HEK293T (cell line): ENCODE measurements around the gene MEF2A.

Experiments used
- FOXK2 ChIP-seq: fragments of 450-650 bp; IDR thresholded peaks from 2 replicates; pipeline ENCODE4 v1.6.1; 2016; ENCODE audit warnings: mild to moderate bottlenecking
- FOXM1 ChIP-seq: fragments of 450-650 bp; IDR thresholded peaks from 2 replicates; pipeline ENCODE4 v1.6.1; 2017; ENCODE audit warnings: mild to moderate bottlenecking, borderline replicate concordance
- L3MBTL2 ChIP-seq: fragments of 450-650 bp; conservative IDR thresholded peaks from 2 replicates; pipeline ENCODE4 v1.6.1; 2016; ENCODE audit warnings: mild to moderate bottlenecking
- PKNOX1 ChIP-seq: fragments of 450-650 bp; IDR thresholded peaks from 2 replicates; pipeline ENCODE4 v1.6.1; 2016

- TF ChIP-seq L3MBTL2 (no peak), PKNOX1 (no peak), FOXM1 (no peak), FOXK2 (no peak)
Observed at GRCh38 chr15:99593070-99593469, 27.3 kb downstream of the MEF2A start.
